K562 (cell line): ENCODE results near the gene CHD6. TPM values are rescaled to one million over a fixed set of nuclear protein-coding genes. Genes with fewer than 3 reads are reported as not detected.
A peak's percentile ranks its signal among the peaks of the same experiment; 100 is the strongest.

Experiments used
- ATAC-seq: fragments of 200-7000 bp; cut with Tn5 transposase; 3 replicates; pipeline ENCODE4 v1.9.1; 2020; ENCODE audit warnings: moderate library complexity
- BruUV-seq: library from RNA; stranded (reverse); fragments of 400-500 nt; replicated peaks from 2 replicates; lab custom pipeline; 2021; lab: Mats Ljungman, UMichigan
- CTCF ChIA-PET: fragments of 300-600 bp; formaldehyde crosslinking; extraction: SDS; loops from one replicate; lab custom pipeline; 2021; ENCODE audit warnings: low intra/inter-chr PET ratio; lab: Yijun Ruan, JAX
- POLR2A ChIA-PET: fragments of 300-600, 350-650 bp; sonication (Branson Sonifier 250); formaldehyde crosslinking; extraction: SDS; loops from one replicate; lab custom pipeline; 2021; ENCODE audit warnings: antibody characterized with exemption, inconsistent platforms; lab: Yijun Ruan, JAX
- DNase-seq, 4 experiments: peaks; one replicate each; pipeline versions ENCODE4 v3.0.0 to v3.0.0-alpha.2; 2011 to 2018; ENCODE audit warnings: low spot score in 3 of 4, mixed read lengths in 3 of 4; ENCODE audit errors: extremely low read depth in 1 of 4
- FAIRE-seq: peaks from 2 replicates; lab custom pipeline; 2011; peaks lifted over from hg19 to GRCh38; lab: Jason Lieb, UNC
- H2AFZ ChIP-seq: 2 replicates; pipeline ENCODE4 v1.6.0; 2011; ENCODE audit warnings: low read depth, low read length, control low read depth, inconsistent platforms
- H3K27ac ChIP-seq: fragments of 200-600 bp; 3 replicates; pipeline ENCODE4 v1.8.0; 2011; ENCODE audit warnings: low read depth, mild to moderate bottlenecking, control low read depth, inconsistent platforms, low read length, moderate library complexity, mixed read lengths; ENCODE audit errors: extremely low read depth
- H3K27me3 ChIP-seq, 2 experiments: fragments of 300-600 bp in 1 of 2; 2 replicates in 1 of 2; 3 replicates in 1 of 2; pipeline versions ENCODE4 v1.6.0 to v1.8.0; 2011; ENCODE audit warnings: inconsistent platforms in 2 of 2, low read length in 2 of 2, mild to moderate bottlenecking in 1 of 2, mixed read lengths in 1 of 2, moderate library complexity in 1 of 2; ENCODE audit not compliant: control insufficient read depth in 2 of 2, insufficient read depth in 2 of 2
- H3K36me3 ChIP-seq: fragments of 300-600 bp; 3 replicates; pipeline ENCODE4 v1.8.0; 2011; ENCODE audit warnings: mild to moderate bottlenecking, low read length, inconsistent platforms; ENCODE audit not compliant: control insufficient read depth, insufficient read depth
- H3K4me1 ChIP-seq, 2 experiments: fragments of 200-600 bp in 1 of 2; replicated peaks in 1 of 2; 2 replicates in 1 of 2; 3 replicates in 1 of 2; pipeline versions ENCODE4 v1.5.1 to v1.8.0; 2011; ENCODE audit warnings: inconsistent platforms in 2 of 2, low read length in 2 of 2, mild to moderate bottlenecking in 1 of 2, mixed read lengths in 1 of 2, moderate library complexity in 1 of 2; ENCODE audit not compliant: control insufficient read depth in 2 of 2, insufficient read depth in 2 of 2
- H3K4me2 ChIP-seq: 2 replicates; pipeline ENCODE4 v1.6.1; 2011; ENCODE audit warnings: low read length, control low read depth, inconsistent platforms, mixed read lengths; ENCODE audit not compliant: insufficient read depth
- H3K4me3 ChIP-seq: fragments of 200-600 bp; sonication (generic), shearing (Covaris generic); 2 replicates; pipeline ENCODE4 v1.5.1; 2016; ENCODE audit warnings: control low read depth, inconsistent platforms
- H3K79me2 ChIP-seq: fragments of 200-600 bp; 3 replicates; pipeline ENCODE4 v1.8.0; 2011; ENCODE audit warnings: low read length, inconsistent platforms; ENCODE audit not compliant: control insufficient read depth, insufficient read depth
- H3K9ac ChIP-seq, 2 experiments: 2 replicates each; pipeline versions ENCODE4 v1.6.0 to v1.6.1; 2011; ENCODE audit warnings: low read depth in 2 of 2, low read length in 2 of 2, control low read depth in 1 of 2, inconsistent platforms in 1 of 2, mild to moderate bottlenecking in 1 of 2, mixed read lengths in 1 of 2; ENCODE audit not compliant: insufficient read depth in 1 of 2
- H3K9me1 ChIP-seq: one replicate; pipeline ENCODE4 v1.6.0; 2011; ENCODE audit warnings: inconsistent platforms, mild to moderate bottlenecking, low read length, moderate library complexity; ENCODE audit not compliant: control insufficient read depth, insufficient read depth
- H3K9me3 ChIP-seq: replicated peaks from 2 replicates; pipeline ENCODE4 v1.5.1; 2011; ENCODE audit warnings: low read depth, low read length, inconsistent platforms; ENCODE audit not compliant: control insufficient read depth, insufficient read depth
- H4K20me1 ChIP-seq: replicated peaks from 2 replicates; pipeline ENCODE4 v1.6.1; 2011; ENCODE audit warnings: low read length, inconsistent platforms, mixed read lengths; ENCODE audit not compliant: control insufficient read depth, insufficient read depth
- CEBPB ChIP-seq: fragments of 450-650 bp; IDR thresholded peaks from 2 replicates; pipeline ENCODE4 v1.6.1; 2016; ENCODE audit warnings: missing genetic modification characterization, missing compliant biosample characterization
- CREB1 ChIP-seq, 2 experiments: sonication (generic) in 1 of 2; formaldehyde crosslinking in 1 of 2; IDR thresholded peaks; 2 replicates each; pipeline versions ENCODE4 v1.6.1 to v1.8.0; 2012 to 2022; ENCODE audit warnings: inconsistent platforms in 1 of 2, mild to moderate bottlenecking in 1 of 2, missing genetic modification reagents in 1 of 2, moderate library complexity in 1 of 2
- E2F5 ChIP-seq: sonication (generic); formaldehyde crosslinking; IDR thresholded peaks from 2 replicates; pipeline ENCODE4 v1.8.0; 2022; ENCODE audit warnings: mild to moderate bottlenecking, missing genetic modification reagents
- MBD1 ChIP-seq: fragments of 250-450 bp; sonication (Bioruptor Pico); IDR thresholded peaks from 2 replicates; pipeline ENCODE4 v1.8.0; 2022; ENCODE audit warnings: inconsistent platforms
- ZBED1 ChIP-seq: IDR thresholded peaks from 2 replicates; pipeline ENCODE4 v1.6.1; 2014
- ZBTB33 ChIP-seq: sonication (generic); formaldehyde crosslinking; IDR thresholded peaks from 2 replicates; pipeline ENCODE4 v1.8.1; 2023; ENCODE audit warnings: mild to moderate bottlenecking, missing genetic modification reagents
- ZNF239 ChIP-seq: fragments of 250-450 bp; sonication (Bioruptor Pico); IDR thresholded peaks from 2 replicates; pipeline ENCODE4 v1.4.0; 2020; ENCODE audit warnings: mild to moderate bottlenecking
- ZNF717 ChIP-seq: fragments of 250-450 bp; sonication (Bioruptor Pico); IDR thresholded peaks from 2 replicates; pipeline ENCODE4 v1.5.0; 2021
- ZNF740 ChIP-seq, 3 experiments: fragments of 200-800 bp in 1 of 3; sonication (Bioruptor generic) in 1 of 3; sonication (generic) in 1 of 3; formaldehyde crosslinking in 1 of 3; IDR thresholded peaks; 2 replicates each; pipeline versions ENCODE4 v1.6.1 to v1.8.0; 2016 to 2022; ENCODE audit warnings: mild to moderate bottlenecking in 2 of 3, missing compliant biosample characterization in 2 of 3, missing genetic modification characterization in 2 of 3, missing genetic modification reagents in 1 of 3
- WGBS: fragments of 100-300 bp; shearing (Covaris generic); methylation state at CpG from one replicate; pipeline ENCODE4 v1.1.6; 2016; ENCODE audit warnings: low coverage, mixed read lengths; ENCODE audit not compliant: insufficient coverage; ENCODE audit errors: missing lambda C conversion rate; 5-methylcytosine and 5-hydroxymethylcytosine counted together
- in situ Hi-C: fragments of 300-500 bp; cut with MboI; formaldehyde crosslinking; loops from 4 replicates; pipeline ENCODE4 v1.15.0; 2018; ENCODE audit warnings: inconsistent platforms, mixed read lengths
- intact Hi-C: fragments of 100-400 bp; cut with micrococcal nuclease; formaldehyde crosslinking; loops from 2 replicates; pipeline ENCODE4 v1.14.2; 2022
- polyA plus RNA-seq, 8 experiments: library from polyadenylated mRNA; depleted of rRNA in 4 of 8; stranded (reverse) in 5 of 8; unstranded in 3 of 8; fragments of >200 nt; fragmentation: Nextera tagmentation in 2 of 8; fragmentation: Illumina TruSeq in 1 of 8; extraction: Ambion mirVana in 2 of 8; extraction: Trizol in 1 of 8; gene quantifications; 2 replicates each; pipeline versions ENCODE4 v1.2.1 to v1.2.3, GENCODE V29; 2011 to 2014; ENCODE audit warnings: inconsistent platforms in 1 of 8, missing spikeins in 1 of 8
- total RNA-seq, 7 experiments: library from RNA; depleted of rRNA in 6 of 7; stranded (reverse); fragments of >200 nt in 6 of 7; fragmentation: Illumina TruSeq in 2 of 7; extraction: Trizol in 2 of 7; gene quantifications; 2 replicates each; pipeline versions ENCODE4 v1.2.1 to v1.2.3, GENCODE V29; 2011 to 2021; ENCODE audit warnings: low replicate concordance in 1 of 7
- TF ChIP-seq, protein P1 (sequence below): IDR thresholded peaks from 2 replicates; pipeline ENCODE4 v1.6.1; 2011; ENCODE audit not compliant: insufficient read length; ENCODE audit errors: extremely low read depth

The CHD6 gene
- total and polyA plus RNA-seq, 9 of the 15 experiments (the other 6 are each of a cell fraction or from before 2014, with no cell fraction given): 3.9 to 24.2 (median 12.8) TPM

DNA sequence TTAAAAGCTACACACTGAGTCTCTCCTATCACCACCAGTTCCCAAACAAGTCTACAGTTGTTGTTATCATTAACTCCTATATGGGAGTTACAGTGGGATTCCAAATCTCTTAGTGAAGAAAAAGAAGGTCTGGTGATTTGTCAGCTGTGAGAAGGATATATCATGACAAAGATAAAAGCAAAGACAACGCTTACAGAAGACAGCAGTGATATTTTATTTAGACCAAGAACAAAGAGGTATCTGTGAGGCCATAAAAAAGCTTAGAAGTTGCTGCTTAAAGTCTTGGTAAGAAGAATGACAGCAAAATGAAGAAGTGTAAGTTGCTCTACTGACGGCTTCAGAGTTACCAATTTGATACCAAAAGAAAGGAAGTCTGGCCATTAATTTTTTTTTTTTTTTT lies 47.2 kb downstream of the CHD6 start:
- POLR2A ChIA-PET: interaction anchor here (0.9 to 1.6 kb wide), 3 partner anchors 11 to 23 kb away, joined by 3 to 6 read pairs (median 4); no protein-coding TSS in a partner anchor
- peaks cover 14% of the 10 kb centered on the region for H4K20me1 ChIP-seq
- H3K36me3 ChIP-seq: no peaks in the 10 kb centered on the region; the same call in 2 of the 3 replicates
- in situ Hi-C loops (no loop called here), intact Hi-C loops (no loop called here)
- no TSS peak for BruUV-seq
- ATAC-seq: no peak
- H3K9ac ChIP-seq: no peak overlapping the region
- H3K4me1 ChIP-seq: peaks cover 0 to 24% of the 10 kb centered on the region in 2 experiments; a peak in 2 of 5 replicates
- CTCF ChIA-PET: no interaction called here
- H3K9me3 ChIP-seq: no peaks in the 10 kb centered on the region
- peaks cover 3% of the 10 kb centered on the region for H3K9me1 ChIP-seq
- no peak overlapping the region for H3K4me2 ChIP-seq
- H3K4me3 ChIP-seq: no peak overlapping the region
- peak; percentile 65 for FAIRE-seq
- no peak for DNase-seq
- no peaks in the 10 kb centered on the region for H3K27me3 ChIP-seq
- H2AFZ ChIP-seq: no peak overlapping the region
- peaks cover 90% of the 10 kb centered on the region for H3K79me2 ChIP-seq
- no peak overlapping the region for H3K27ac ChIP-seq
- 36% methylated on average over 2 of the region's 2 CpGs for WGBS
- TF ChIP-seq CEBPB (tag) (no peak), ZNF239 (CRISPR knock-in tag) (no peak), ZBED1 (no peak), ZNF717 (CRISPR knock-in tag) (no peak), ZNF740 (CRISPR knock-in tag; IDR thresholded peaks at IDR 0.05) (no peak), ZNF740 (tag; IDR thresholded peaks at IDR 0.05) (no peak), E2F5 (CRISPR knock-in tag) (no peak), ZBTB33 (CRISPR knock-in tag) (no peak), MBD1 (CRISPR knock-in tag) (no peak), CREB1 (IDR thresholded peaks at IDR 0.05) (no peak), CREB1 (CRISPR knock-in tag; IDR thresholded peaks at IDR 0.05) (no peak)
- TF ChIP-seq, protein P1, sequence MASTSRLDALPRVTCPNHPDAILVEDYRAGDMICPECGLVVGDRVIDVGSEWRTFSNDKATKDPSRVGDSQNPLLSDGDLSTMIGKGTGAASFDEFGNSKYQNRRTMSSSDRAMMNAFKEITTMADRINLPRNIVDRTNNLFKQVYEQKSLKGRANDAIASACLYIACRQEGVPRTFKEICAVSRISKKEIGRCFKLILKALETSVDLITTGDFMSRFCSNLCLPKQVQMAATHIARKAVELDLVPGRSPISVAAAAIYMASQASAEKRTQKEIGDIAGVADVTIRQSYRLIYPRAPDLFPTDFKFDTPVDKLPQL: no peak
